B cell (primary cell): Measurements from ENCODE around the gene PCSK2. TPM values are rescaled to one million over a fixed set of nuclear protein-coding genes. Genes with fewer than 3 reads are reported as not detected.

ENCODE experiments used
- ATAC-seq: fragments of 200-7000 bp; cut with Tn5 transposase; one replicate; pipeline ENCODE4 v1.10.0; 2021; ENCODE audit warnings: low read depth, mild to moderate bottlenecking, moderate number of reproducible peaks, moderate library complexity
- CTCF ChIA-PET: fragments of 350-600 bp; sonication (Branson Sonifier 250); formaldehyde crosslinking; loops from one replicate; lab custom pipeline; 2021; ENCODE audit warnings: antibody characterized with exemption, inconsistent platforms; lab: Charles Lee
- POLR2A ChIA-PET: fragments of 350-600 bp; sonication (Branson Sonifier 250); formaldehyde crosslinking; loops from one replicate; lab custom pipeline; 2021; ENCODE audit warnings: antibody characterized with exemption; lab: Charles Lee
- DNase-seq: peaks from one replicate; pipeline ENCODE4 v3.0.0; 2013
- H2AFZ ChIP-seq: 2 replicates; pipeline ENCODE4 v1.6.1; 2012; ENCODE audit warnings: mild to moderate bottlenecking, low read depth, low read length; ENCODE audit not compliant: insufficient read depth, poor library complexity, severe bottlenecking
- H3K27ac ChIP-seq, 2 donors: 1 replicate in 1 of 2; 2 replicates in 1 of 2; pipeline ENCODE4 v1.5.1; 2012 to 2013; ENCODE audit warnings: low read length in 2 of 2, mild to moderate bottlenecking in 2 of 2, moderate library complexity in 1 of 2
- H3K27me3 ChIP-seq, 4 experiments: fragments of 200-600 bp in 1 of 4; sonication (generic) in 1 of 4; replicated peaks in 1 of 4; 1 replicate in 2 of 4; 2 replicates in 2 of 4; pipeline versions ENCODE4 v1.6.1 to v1.7.0; 2013 to 2016; ENCODE audit warnings: low read length in 3 of 4, mild to moderate bottlenecking in 2 of 4, mixed read lengths in 1 of 4, moderate library complexity in 1 of 4; ENCODE audit not compliant: insufficient read depth in 4 of 4, control insufficient read depth in 3 of 4; ENCODE audit errors: control extremely low read depth in 1 of 4
- H3K36me3 ChIP-seq, 2 experiments: replicated peaks in 1 of 2; 1 replicate in 1 of 2; 2 replicates in 1 of 2; pipeline versions ENCODE4 v1.6.1 to v1.7.1; 2013; ENCODE audit warnings: low read length in 1 of 2; ENCODE audit not compliant: insufficient read depth in 2 of 2, control insufficient read depth in 1 of 2; ENCODE audit errors: control extremely low read depth in 1 of 2, extremely low read depth in 1 of 2
- H3K4me1 ChIP-seq, 2 donors: fragments of 200-600 bp in 1 of 2; sonication (generic) in 1 of 2; 1 replicate in 1 of 2; 2 replicates in 1 of 2; pipeline versions ENCODE4 v1.5.1 to v1.6.1; 2013 to 2017; ENCODE audit warnings: low read length in 2 of 2; ENCODE audit not compliant: control insufficient read depth in 2 of 2, insufficient read depth in 2 of 2
- H3K4me2 ChIP-seq: replicated peaks from 2 replicates; pipeline ENCODE3; 2012; ENCODE audit warnings: mild to moderate bottlenecking, low read depth, low read length; ENCODE audit not compliant: poor library complexity, severe bottlenecking
- H3K4me3 ChIP-seq, 5 experiments: fragments of 200-600 bp in 1 of 5; sonication (generic) in 1 of 5; 1 replicate in 3 of 5; 2 replicates in 2 of 5; pipeline versions ENCODE4 v1.5.1 to v1.7.0; 2011 to 2016; ENCODE audit warnings: low read length in 4 of 5, mild to moderate bottlenecking in 4 of 5, low read depth in 2 of 5, control low read depth in 1 of 5, moderate library complexity in 1 of 5; ENCODE audit not compliant: insufficient read depth in 1 of 5; ENCODE audit errors: control extremely low read depth in 1 of 5, extremely low read depth in 1 of 5
- H3K79me2 ChIP-seq: fragments of 200-600 bp; sonication (generic); one replicate; pipeline ENCODE4 v1.6.0; 2016; ENCODE audit warnings: low read length; ENCODE audit not compliant: control insufficient read depth, insufficient read depth
- H3K9ac ChIP-seq: fragments of 200-600 bp; sonication (generic); 2 replicates; pipeline ENCODE4 v1.6.1; 2017; ENCODE audit warnings: mild to moderate bottlenecking, low read length, moderate library complexity
- H3K9me3 ChIP-seq, 3 donors: one replicate each; pipeline versions ENCODE4 v1.6.1 to v1.7.1; 2013; ENCODE audit warnings: low read length in 2 of 3; ENCODE audit not compliant: control insufficient read depth in 2 of 3, insufficient read depth in 1 of 3; ENCODE audit errors: control extremely low read depth in 1 of 3
- H4K20me1 ChIP-seq: 2 replicates; pipeline ENCODE4 v1.6.0; 2012; ENCODE audit warnings: mild to moderate bottlenecking, low read length; ENCODE audit not compliant: insufficient read depth, control insufficient read depth, poor library complexity, severe bottlenecking
- H3K27ac Mint-ChIP-seq: one replicate; pipeline ENCODE4 v1.8.0; 2021; ENCODE audit warnings: mixed read lengths
- H3K27me3 Mint-ChIP-seq: one replicate; pipeline ENCODE4 v1.8.0; 2021; ENCODE audit warnings: mixed read lengths
- H3K4me1 Mint-ChIP-seq: one replicate; pipeline ENCODE4 v1.8.0; 2021; ENCODE audit warnings: mixed read lengths
- H3K4me3 Mint-ChIP-seq: one replicate; pipeline ENCODE4 v1.8.0; 2021; ENCODE audit warnings: mixed read lengths
- H3K9me3 Mint-ChIP-seq: one replicate; pipeline ENCODE4 v1.8.0; 2022; ENCODE audit warnings: mixed read lengths; ENCODE audit not compliant: insufficient read depth
- CTCF ChIP-seq: fragments of 200-600 bp; IDR thresholded peaks from one replicate; pipeline ENCODE4 v1.8.0; 2022; ENCODE audit warnings: antibody characterized with exemption, mild to moderate bottlenecking
- EZH2 ChIP-seq: IDR thresholded peaks from 2 replicates; pipeline ENCODE4 v1.6.1; 2012; ENCODE audit warnings: borderline replicate concordance, low read depth, mild to moderate bottlenecking, moderate library complexity, low read length; ENCODE audit not compliant: insufficient read depth, poor library complexity, severe bottlenecking
- WGBS: methylation state at CpG from one replicate; pipeline ENCODE4 v1.1.5; 2013; ENCODE audit warnings: missing lambda C conversion rate; ENCODE audit not compliant: insufficient coverage; 5-methylcytosine and 5-hydroxymethylcytosine counted together
- intact Hi-C: fragments of 100-400 bp; cut with micrococcal nuclease; formaldehyde crosslinking; loops from one replicate; pipeline ENCODE4 v1.10.0; 2022
- polyA plus RNA-seq: library from polyadenylated mRNA; depleted of rRNA; stranded (reverse); fragments of >200 nt; gene quantifications from 2 replicates; pipeline ENCODE4 v1.2.3, GENCODE V29; 2012
- total RNA-seq, 2 donors: library from RNA; stranded (reverse); fragments of 120-200 nt in 1 of 2; gene quantifications; 1 replicate in 1 of 2; 2 replicates in 1 of 2; pipeline versions ENCODE4 v1.2.3 to v1.2.4, GENCODE V29; 2013 to 2022

The PCSK2 gene
- total and polyA plus RNA-seq, 2 donors (not counting 1 experiment from before 2014, with no cell fraction given), result not detected

- H3K9ac ChIP-seq, result no peak overlapping the region
- H3K27ac Mint-ChIP-seq, result no peak overlapping the region
- ChIA-PET POLR2A (no interaction called here), CTCF (no interaction called here)
- no peaks in the 10 kb centered on the region for H3K9me3 ChIP-seq
- no peak overlapping the region for H3K4me3 ChIP-seq
- H3K4me1 ChIP-seq, result no peaks in the 10 kb centered on the region
- H4K20me1 ChIP-seq, result no peaks in the 10 kb centered on the region
- no peaks in the 10 kb centered on the region for H3K27me3 ChIP-seq
- TF ChIP-seq EZH2 (no peak), CTCF (no peak)
- no peaks in the 10 kb centered on the region for H3K4me1 Mint-ChIP-seq
- no peaks in the 10 kb centered on the region for H3K36me3 ChIP-seq
- ATAC-seq (no peak), DNase-seq (no peak)
- H3K4me2 ChIP-seq, result no peak overlapping the region
- H3K27ac ChIP-seq, result no peak overlapping the region
- no peak overlapping the region for H3K4me3 Mint-ChIP-seq
- H3K27me3 Mint-ChIP-seq, result peaks cover 10% of the 10 kb centered on the region
- no peak overlapping the region for H2AFZ ChIP-seq
- intact Hi-C loops, result no loop called here
- H3K79me2 ChIP-seq, result no peaks in the 10 kb centered on the region
- no peaks in the 10 kb centered on the region for H3K9me3 Mint-ChIP-seq
- WGBS, result 47% methylated on average over 4 of the region's 6 CpGs
These were observed 146.1 kb downstream of the PCSK2 start for GRCh38 chr20:17372806-17373440.

- ChIA-PET CTCF (no interaction called here), POLR2A (no interaction called here)
- H3K9me3 ChIP-seq, result no peaks in the 10 kb centered on the region
- no peak overlapping the region for H3K4me3 ChIP-seq
- Mint-ChIP-seq H3K4me3 (no peak overlapping the region), H3K4me1 (no peaks in the 10 kb centered on the region), H3K27me3 (peaks cover 10% of the 10 kb centered on the region), H3K9me3 (no peaks in the 10 kb centered on the region), H3K27ac (no peak overlapping the region)
- H3K36me3 ChIP-seq, result no peaks in the 10 kb centered on the region
- no peak overlapping the region for H3K27ac ChIP-seq
- H3K4me2 ChIP-seq, result no peak overlapping the region
- H4K20me1 ChIP-seq, result no peaks in the 10 kb centered on the region
- H3K4me1 ChIP-seq, result no peaks in the 10 kb centered on the region
- H2AFZ ChIP-seq, result no peak overlapping the region
- DNase-seq (no peak), ATAC-seq (no peak)
- intact Hi-C loops, result no loop called here
- no peaks in the 10 kb centered on the region for H3K79me2 ChIP-seq
- TF ChIP-seq CTCF (no peak), EZH2 (no peak)
- H3K9ac ChIP-seq, result no peak overlapping the region
- 85% methylated on average over 4 of the region's 5 CpGs for WGBS
- H3K27me3 ChIP-seq, result no peaks in the 10 kb centered on the region
These were observed 147.2 kb downstream of the PCSK2 start for GRCh38 chr20:17374086-17374485.
